Muscle of leg (tissue), 11 donors: ENCODE data around the gene PRC1. TPM values are rescaled to one million over a fixed set of nuclear protein-coding genes. Genes with fewer than 3 reads are reported as not detected.

Source experiments
- DNase-seq: peaks from one replicate; pipeline ENCODE4 v3.0.0; 2013
- H3K27ac ChIP-seq: one replicate; pipeline ENCODE4 v1.5.1; 2013; ENCODE audit warnings: mild to moderate bottlenecking, low read length, control low read depth
- H3K27me3 ChIP-seq: one replicate; pipeline ENCODE4 v1.6.1; 2013; ENCODE audit warnings: low read length; ENCODE audit not compliant: control insufficient read depth, insufficient read depth
- H3K36me3 ChIP-seq: one replicate; pipeline ENCODE4 v1.6.1; 2013; ENCODE audit warnings: low read length; ENCODE audit not compliant: control insufficient read depth, insufficient read depth
- H3K4me1 ChIP-seq: one replicate; pipeline ENCODE4 v1.6.1; 2013; ENCODE audit warnings: low read length; ENCODE audit not compliant: control insufficient read depth, insufficient read depth
- H3K4me3 ChIP-seq: one replicate; pipeline ENCODE4 v1.5.1; 2013; ENCODE audit warnings: low read length, control low read depth
- H3K9me3 ChIP-seq: replicated peaks from 2 replicates; pipeline ENCODE4 v1.6.1; 2013; ENCODE audit warnings: low read depth, low read length; ENCODE audit not compliant: control insufficient read depth
- WGBS: methylation state at CpG from one replicate; pipeline ENCODE4 v1.1.5; 2013; ENCODE audit warnings: missing lambda C conversion rate; ENCODE audit not compliant: insufficient coverage; 5-methylcytosine and 5-hydroxymethylcytosine counted together
- polyA plus RNA-seq, 8 donors: library from polyadenylated mRNA; unstranded; fragments of 120-200 nt; gene quantifications; one replicate each; pipeline versions ENCODE4 v1.2.1 to v1.2.3, GENCODE V29; 2013; ENCODE audit warnings: inconsistent platforms in 1 of 8, low replicate concordance in 1 of 8; ENCODE audit not compliant: insufficient read length in 8 of 8, insufficient read depth in 1 of 8
- total RNA-seq: library from RNA; stranded (reverse); fragments of 120-200 nt; gene quantifications from one replicate; pipeline ENCODE4 v1.2.4, GENCODE V29; 2013

Gene PRC1
- total and polyA plus RNA-seq, 9 donors, result 38.3 to 68.2 (median 49.9) TPM

DNA sequence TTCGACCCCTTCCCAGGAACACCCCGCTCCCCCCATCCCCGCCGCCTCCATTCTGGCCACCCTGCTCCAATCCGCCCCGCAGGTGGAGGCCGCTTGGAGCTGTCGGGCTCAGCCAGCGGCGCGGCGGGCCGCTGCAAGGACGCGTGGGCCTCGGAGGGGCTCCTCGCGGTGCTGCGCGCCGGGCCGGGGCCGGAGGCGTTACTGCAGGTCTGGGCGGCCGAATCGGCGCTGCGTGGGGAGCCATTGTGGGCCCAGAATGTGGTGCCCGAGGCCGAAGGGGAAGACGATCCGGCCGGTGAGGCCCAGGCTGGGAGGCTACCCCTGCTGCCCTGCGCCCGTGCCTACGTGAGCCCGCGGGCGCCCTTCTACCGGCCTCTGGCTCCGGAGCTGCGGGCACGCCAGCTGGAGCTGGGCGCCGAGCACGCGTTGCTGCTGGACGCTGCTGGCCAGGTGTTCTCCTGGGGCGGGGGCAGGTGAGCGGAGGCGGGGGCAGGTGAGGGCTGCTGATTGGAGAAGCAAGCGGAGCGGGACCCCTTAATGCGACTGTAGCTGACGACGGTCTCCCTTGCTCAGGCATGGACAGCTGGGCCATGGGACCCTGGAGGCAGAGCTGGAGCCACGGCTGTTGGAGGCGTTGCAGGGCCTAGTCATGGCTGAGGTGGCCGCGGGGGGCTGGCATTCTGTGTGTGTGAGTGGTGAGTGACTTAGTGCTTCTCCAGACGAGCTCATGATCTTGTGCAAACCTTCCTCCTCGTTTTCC lies 37.1 kb downstream of the PRC1 start:
- Histone ChIP-seq H3K27ac (peak overlapping the region; percentile 62), H3K4me1 (peaks cover 59% of the 10 kb centered on the region)

DNA sequence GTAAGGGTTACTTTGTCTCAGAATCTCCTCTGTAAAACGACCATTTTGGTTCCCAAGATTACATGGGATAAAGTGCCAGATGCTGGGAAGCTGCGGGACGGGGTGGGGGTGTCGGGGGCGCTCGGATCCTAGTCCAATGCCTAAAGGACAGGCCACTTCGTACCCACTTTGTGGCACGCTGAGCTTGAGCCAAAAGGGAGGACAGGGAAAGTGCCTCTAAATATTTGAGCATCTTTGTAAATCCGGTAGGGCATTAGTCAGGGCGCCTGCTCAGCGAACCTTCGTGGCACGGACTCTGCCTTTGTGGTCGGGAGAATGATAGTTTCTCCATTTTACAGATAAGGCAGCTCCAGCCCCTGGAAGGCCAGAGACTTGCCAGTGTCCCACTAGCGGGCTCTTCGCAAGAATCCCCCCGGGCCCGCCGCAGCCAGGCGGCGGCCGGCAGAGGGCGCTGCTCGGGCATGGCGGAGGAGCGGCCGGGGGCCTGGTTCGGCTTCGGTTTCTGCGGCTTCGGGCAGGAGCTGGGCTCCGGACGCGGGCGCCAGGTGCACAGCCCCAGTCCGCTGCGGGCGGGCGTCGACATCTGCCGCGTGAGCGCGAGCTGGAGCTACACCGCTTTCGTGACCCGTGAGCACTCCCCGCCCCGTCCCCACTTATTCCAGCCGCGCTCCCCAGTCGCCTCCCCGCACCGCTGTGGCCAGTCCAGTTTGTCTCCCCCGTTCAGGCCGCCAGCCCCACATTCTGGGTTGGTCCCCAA lies 37.9 kb downstream of the PRC1 start:
- H3K27ac ChIP-seq, result peak overlapping the region; percentile 62
- peak; percentile 86 for DNase-seq
- WGBS, result 5% methylated on average over 50 of the region's 56 CpGs

More for the DNA sequence above, 37.1 kb downstream of the PRC1 start:
- Histone ChIP-seq H3K4me3 (peak overlapping the region; percentile 73), H3K36me3 (peaks cover 40% of the 10 kb centered on the region), H3K9me3 (no peaks in the 10 kb centered on the region), H3K27me3 (no peaks in the 10 kb centered on the region)
- WGBS, result 12% methylated on average over 55 of the region's 63 CpGs
- peak; percentile 56 for DNase-seq

DNA sequence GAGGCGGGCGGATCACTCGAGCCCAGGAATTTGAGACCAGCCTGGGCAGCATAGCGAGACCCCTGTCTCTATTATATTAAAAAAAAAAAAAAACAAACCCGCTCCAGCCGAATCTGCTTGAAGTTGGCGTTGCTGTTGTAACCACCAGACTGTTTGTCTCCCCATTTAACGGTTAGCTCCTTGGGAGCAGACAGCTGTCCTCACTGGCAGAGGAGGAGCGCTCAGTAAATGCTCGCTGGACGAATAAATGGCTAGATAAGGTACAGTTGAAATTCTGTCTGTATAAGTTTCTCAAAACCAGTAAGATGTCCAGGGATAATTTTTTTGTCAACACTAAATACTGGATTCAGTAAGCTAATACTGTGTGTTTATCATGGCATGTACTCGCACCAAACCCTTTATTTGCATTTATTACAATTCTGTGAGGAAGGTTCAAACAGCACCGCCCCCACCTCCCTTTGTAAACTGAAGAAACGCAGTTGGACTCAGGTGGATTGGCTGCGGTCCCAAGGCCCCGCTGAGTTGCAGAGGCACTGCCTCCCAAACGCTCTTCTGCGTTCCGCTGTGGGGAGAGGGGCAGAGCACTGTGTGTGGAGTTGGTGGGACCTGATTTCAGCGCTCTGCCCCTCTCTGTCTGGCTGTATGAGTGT lies 38.6 kb downstream of the PRC1 start:
- no peak for DNase-seq
- WGBS, result 79% methylated on average over 11 of the region's 20 CpGs
- Histone ChIP-seq H3K36me3 (peaks cover 38% of the 10 kb centered on the region), H3K27ac (no peak overlapping the region), H3K4me1 (peaks cover 52% of the 10 kb centered on the region), H3K4me3 (peak overlapping the region; percentile 95), H3K9me3 (no peaks in the 10 kb centered on the region), H3K27me3 (no peaks in the 10 kb centered on the region)

More for the DNA sequence above, 37.9 kb downstream of the PRC1 start:
- H3K4me1 ChIP-seq, result peaks cover 59% of the 10 kb centered on the region
- H3K36me3 ChIP-seq, result peaks cover 38% of the 10 kb centered on the region
- no peaks in the 10 kb centered on the region for H3K9me3 ChIP-seq
- peak overlapping the region; percentile 73 for H3K4me3 ChIP-seq
- no peaks in the 10 kb centered on the region for H3K27me3 ChIP-seq

DNA sequence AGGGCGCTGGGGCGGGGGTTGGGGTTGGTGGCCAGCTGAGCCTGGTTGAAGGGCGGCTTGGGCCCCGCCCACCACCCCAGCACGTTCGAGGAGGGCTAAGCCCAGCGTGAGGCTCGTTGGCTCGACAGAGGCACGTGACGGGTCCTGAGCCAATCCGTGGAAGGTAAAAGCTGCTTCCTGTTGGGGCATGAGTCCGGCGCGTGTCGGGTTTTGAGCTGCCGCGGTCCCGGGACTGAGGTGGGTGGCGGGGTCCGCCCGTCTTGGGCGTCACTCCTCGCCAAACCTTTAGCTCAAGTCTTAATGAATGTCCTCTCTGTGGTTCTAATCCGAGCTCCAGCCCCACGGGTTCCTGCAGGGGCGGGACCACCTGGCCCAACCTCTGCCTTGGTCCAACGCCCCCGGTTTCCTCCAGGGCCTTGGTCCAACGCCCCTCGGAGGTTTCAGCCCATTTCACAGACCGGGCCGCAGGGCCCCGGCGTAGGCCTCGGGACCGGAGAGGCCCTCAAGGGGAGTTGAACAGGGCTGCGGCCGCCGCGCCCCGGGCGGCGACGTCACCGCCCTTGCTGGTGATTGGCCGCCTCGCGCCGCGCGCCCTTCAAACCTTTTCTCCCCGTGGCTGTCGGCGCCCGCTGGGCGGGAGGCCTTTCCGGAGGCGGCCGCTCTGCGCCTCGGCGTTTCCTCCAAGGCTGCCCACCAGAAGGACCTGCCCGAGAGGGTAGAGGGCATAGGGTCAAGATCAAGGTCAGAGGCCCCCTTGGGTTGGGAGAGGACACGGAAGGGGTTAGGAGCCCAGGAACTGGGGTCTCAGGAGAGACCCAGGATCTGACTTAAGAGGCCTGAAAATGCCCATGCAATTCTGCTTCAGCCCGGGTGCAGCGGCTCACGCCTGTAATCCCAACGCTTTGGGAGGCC lies 39.4 kb downstream of the PRC1 start, which contains the start of gene RCCD1:
Gene RCCD1 (plus strand): TSS at position 173 of the 912 bp plus-strand sequence. CDS start 1,851 bp downstream, outside the sequence.
- H3K4me1 ChIP-seq, result peaks cover 44% of the 10 kb centered on the region
- under 1% methylated on average over 68 of the region's 69 CpGs for WGBS
- H3K36me3 ChIP-seq, result peaks cover 39% of the 10 kb centered on the region

DNA sequence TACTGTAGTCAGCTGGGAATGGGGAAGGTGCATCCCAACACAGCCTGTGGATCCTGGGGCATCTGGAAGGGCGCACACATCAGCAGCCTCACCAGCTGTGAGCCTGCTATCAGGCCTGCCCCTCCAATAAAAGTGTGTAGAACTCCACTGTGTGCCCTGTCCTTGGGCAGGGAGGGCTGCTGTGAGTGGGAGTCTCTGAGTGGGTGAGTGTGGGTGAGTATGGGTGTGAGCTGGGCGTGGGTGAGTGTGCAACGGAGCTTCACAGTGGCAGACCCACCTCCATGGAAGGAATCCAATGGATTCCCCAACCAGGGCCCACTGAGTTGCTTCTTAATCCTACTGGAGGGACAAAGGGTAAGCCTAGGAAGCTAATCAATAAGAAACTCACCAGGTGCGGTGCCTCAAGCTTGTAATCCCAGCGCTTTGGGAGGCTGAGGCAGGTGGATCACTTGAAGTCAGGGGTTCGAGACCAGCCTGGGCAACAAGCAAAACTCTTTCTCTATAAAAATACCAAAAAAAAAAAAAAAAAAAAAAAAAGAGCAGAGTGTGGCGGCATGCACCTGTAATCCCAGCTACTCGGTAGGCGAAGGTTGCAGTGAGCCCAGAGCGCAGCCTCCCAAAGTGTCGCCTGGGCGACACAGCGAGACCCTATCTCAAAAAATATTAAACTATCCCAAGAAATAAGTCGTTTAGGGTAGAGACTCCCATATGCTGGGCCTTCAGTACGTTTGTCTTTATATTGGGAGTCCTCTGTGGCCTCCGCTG lies 40.2 kb downstream of the PRC1 start:
- Histone ChIP-seq H3K27ac (peak overlapping the region; percentile 96), H3K9me3 (no peaks in the 10 kb centered on the region), H3K27me3 (no peaks in the 10 kb centered on the region), H3K4me3 (peak overlapping the region; percentile 95), H3K4me1 (peaks cover 36% of the 10 kb centered on the region), H3K36me3 (peaks cover 46% of the 10 kb centered on the region)
- 40% methylated on average over 5 of the region's 16 CpGs for WGBS
- DNase-seq, result no peak

More for the DNA sequence above, 39.4 kb downstream of the PRC1 start, which contains the start of gene RCCD1:
- peak within 1 kb of the TSS; percentile 96 for H3K27ac ChIP-seq
- peak within 1 kb of the TSS; percentile 95 for H3K4me3 ChIP-seq
- H3K9me3 ChIP-seq, result no peaks in the 10 kb centered on the region
- no peaks in the 10 kb centered on the region for H3K27me3 ChIP-seq
- peak; percentile 99 for DNase-seq

DNA sequence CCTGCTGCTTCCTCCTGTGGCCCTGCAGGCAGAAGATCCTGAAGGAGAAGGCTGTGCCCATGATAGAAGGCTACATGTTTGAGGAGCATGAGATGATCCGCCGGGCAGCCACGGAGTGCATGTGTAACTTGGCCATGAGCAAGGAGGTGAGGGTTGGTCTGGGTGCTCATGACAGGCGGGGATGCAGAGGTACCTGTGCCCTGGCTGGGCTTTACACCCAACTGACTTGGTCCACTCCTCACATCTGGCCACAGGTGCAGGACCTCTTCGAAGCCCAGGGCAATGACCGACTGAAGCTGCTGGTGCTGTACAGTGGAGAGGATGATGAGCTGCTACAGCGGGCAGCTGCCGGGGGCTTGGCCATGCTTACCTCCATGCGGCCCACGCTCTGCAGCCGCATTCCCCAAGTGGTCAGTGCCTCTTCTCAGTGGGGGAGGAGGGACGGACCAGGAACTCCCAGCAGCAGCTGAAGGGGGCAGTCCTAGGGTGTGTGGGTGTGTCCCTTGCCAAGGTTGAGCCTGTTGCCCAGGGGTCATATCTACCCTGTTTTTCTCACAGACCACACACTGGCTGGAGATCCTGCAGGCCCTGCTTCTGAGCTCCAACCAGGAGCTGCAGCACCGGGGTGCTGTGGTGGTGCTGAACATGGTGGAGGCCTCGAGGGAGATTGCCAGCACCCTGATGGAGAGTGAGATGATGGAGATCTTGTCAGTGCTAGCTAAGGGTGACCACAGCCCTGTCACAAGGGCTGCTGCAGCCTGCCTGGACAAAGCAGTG lies 41.2 kb downstream of the PRC1 start:
- Histone ChIP-seq H3K4me1 (peaks cover 27% of the 10 kb centered on the region), H3K27ac (no peak overlapping the region), H3K36me3 (peaks cover 53% of the 10 kb centered on the region), H3K9me3 (no peaks in the 10 kb centered on the region), H3K4me3 (no peak overlapping the region), H3K27me3 (no peaks in the 10 kb centered on the region)
- 91% methylated on average over 12 of the region's 14 CpGs for WGBS
- DNase-seq, result no peak

DNA sequence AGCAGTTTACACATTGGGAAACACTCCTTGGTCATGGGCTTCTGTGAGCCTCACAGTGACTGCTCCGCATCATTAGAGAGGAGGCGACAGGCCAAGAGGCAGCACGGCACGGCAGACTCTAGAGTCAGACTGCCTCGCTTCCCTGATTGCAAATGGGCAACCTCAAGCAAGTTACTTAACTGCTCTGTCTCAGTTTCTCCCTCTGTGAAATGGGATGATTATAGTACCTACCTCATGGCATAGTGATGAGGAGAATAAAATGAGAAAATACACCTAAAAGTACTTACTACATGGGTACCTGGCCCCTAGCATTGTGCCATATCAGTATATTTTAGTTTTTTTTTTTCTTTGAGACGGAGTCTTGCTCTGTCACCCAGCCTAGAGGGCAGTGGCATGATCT lies 43.7 kb downstream of the PRC1 start:
- peaks cover 10% of the 10 kb centered on the region for H3K4me1 ChIP-seq
- no peaks in the 10 kb centered on the region for H3K9me3 ChIP-seq
- WGBS, result 90% methylated on average over 4 of the region's 6 CpGs
- DNase-seq, result no peak
- H3K4me3 ChIP-seq, result no peak overlapping the region
- no peaks in the 10 kb centered on the region for H3K27me3 ChIP-seq
- H3K27ac ChIP-seq, result no peak overlapping the region
- peaks cover 72% of the 10 kb centered on the region for H3K36me3 ChIP-seq

DNA sequence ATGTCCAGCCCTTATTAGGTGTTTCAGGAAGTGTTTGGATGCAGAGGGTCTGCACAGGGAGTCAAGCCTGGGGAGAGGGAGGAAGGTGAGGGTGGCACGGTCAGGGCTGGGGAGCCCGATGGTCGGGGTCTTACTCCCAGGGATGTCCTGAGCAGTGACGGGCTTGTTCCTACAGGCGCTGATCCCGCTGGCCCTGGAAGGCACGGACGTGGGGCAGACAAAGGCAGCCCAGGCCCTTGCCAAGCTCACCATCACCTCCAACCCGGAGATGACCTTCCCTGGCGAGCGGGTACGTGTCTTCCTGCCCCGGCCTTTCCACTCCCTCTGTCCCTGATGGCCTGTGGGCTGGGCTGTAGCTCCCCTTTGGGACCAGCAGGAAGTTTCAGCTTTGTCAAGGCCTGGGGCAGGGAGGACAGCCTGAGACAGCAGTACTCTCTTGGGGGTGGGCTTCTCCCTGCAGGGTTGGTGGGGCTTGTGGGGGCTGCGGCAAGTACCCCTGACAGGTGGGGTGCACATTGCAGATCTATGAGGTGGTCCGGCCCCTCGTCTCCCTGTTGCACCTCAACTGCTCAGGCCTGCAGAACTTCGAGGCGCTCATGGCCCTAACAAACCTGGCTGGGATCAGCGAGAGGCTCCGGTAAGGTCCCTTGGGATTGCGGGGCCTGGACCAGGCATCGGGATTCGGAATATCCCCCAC lies 44.2 kb downstream of the PRC1 start:
- H3K4me3 ChIP-seq, result no peak overlapping the region
- WGBS, result 91% methylated on average over 21 of the region's 23 CpGs
- no peaks in the 10 kb centered on the region for H3K9me3 ChIP-seq
- peaks cover 4% of the 10 kb centered on the region for H3K4me1 ChIP-seq
- H3K36me3 ChIP-seq, result peaks cover 75% of the 10 kb centered on the region
- H3K27ac ChIP-seq, result no peak overlapping the region
- no peaks in the 10 kb centered on the region for H3K27me3 ChIP-seq
- DNase-seq, result no peak
